Suprapubic skin (tissue), 4 donors: Measurements from ENCODE around the gene RAB43. TPM values are rescaled to one million over a fixed set of nuclear protein-coding genes. Genes with fewer than 3 reads are reported as not detected.
"Not testable (repeated sequence)": the region's sequence is repeated elsewhere in the genome, so short reads cannot be mapped to it uniquely, and the experiment has no call there.

Experiments used
- DNase-seq, 2 donors: peaks; one replicate each; pipeline ENCODE4 v3.0.0-alpha.2; 2019; ENCODE audit warnings: low spot score in 2 of 2
- H3K27ac ChIP-seq: fragments of 200-600 bp; sonication (generic); one replicate; pipeline ENCODE4 v1.5.1; 2019
- H3K27me3 ChIP-seq: fragments of 200-600 bp; sonication (generic); one replicate; pipeline ENCODE4 v1.5.1; 2019
- H3K36me3 ChIP-seq: fragments of 200-600 bp; sonication (generic); one replicate; pipeline ENCODE4 v1.5.1; 2019
- H3K4me1 ChIP-seq: fragments of 200-600 bp; sonication (generic); one replicate; pipeline ENCODE4 v1.5.1; 2019
- H3K4me3 ChIP-seq: fragments of 200-600 bp; sonication (generic); one replicate; pipeline ENCODE4 v1.5.1; 2019; ENCODE audit warnings: mild to moderate bottlenecking
- H3K9me3 ChIP-seq: fragments of 200-600 bp; sonication (generic); one replicate; pipeline ENCODE4 v1.5.1; 2019
- CTCF ChIP-seq, 2 donors: fragments of 200-600 bp in 1 of 2; fragments of 450-650 bp in 1 of 2; sonication (generic) in 1 of 2; IDR thresholded peaks; one replicate each; pipeline ENCODE4 v1.5.1; 2016 to 2019; ENCODE audit warnings: antibody characterized with exemption in 2 of 2, mild to moderate bottlenecking in 1 of 2, moderate library complexity in 1 of 2
- EP300 ChIP-seq: sonication (generic); formaldehyde crosslinking; IDR thresholded peaks from one replicate; pipeline ENCODE4 v1.6.1; 2017; ENCODE audit warnings: antibody characterized with exemption
- POLR2A ChIP-seq, 2 donors: fragments of 450-650 bp; IDR thresholded peaks; one replicate each; pipeline ENCODE4 v1.6.1; 2017; ENCODE audit warnings: antibody characterized with exemption in 2 of 2, mild to moderate bottlenecking in 2 of 2, moderate library complexity in 2 of 2
- POLR2AphosphoS5 ChIP-seq, 3 donors: sonication (generic); formaldehyde crosslinking; IDR thresholded peaks; one replicate each; pipeline ENCODE4 v1.6.1; 2017; ENCODE audit warnings: antibody characterized with exemption in 3 of 3
- WGBS: methylation state at CpG from one replicate; pipeline ENCODE4 v1.1.5; 2018; 5-methylcytosine and 5-hydroxymethylcytosine counted together
- total RNA-seq, 4 donors: library from RNA; depleted of rRNA; stranded (reverse); fragments of >200 nt; gene quantifications; one replicate each; pipeline ENCODE4 v1.1.0, GENCODE V29; 2016

The RAB43 gene
- total RNA-seq, 4 donors from 2014 or later: 7.3 to 20.4 (median 8.3) TPM

- Histone ChIP-seq H3K36me3 (peaks cover 9% of the 10 kb centered on the region), H3K4me3 (no peak overlapping the region), H3K27ac (no peak overlapping the region), H3K4me1 (peaks cover 15% of the 10 kb centered on the region), H3K27me3 (no peaks in the 10 kb centered on the region), H3K9me3 (no peaks in the 10 kb centered on the region)
- TF ChIP-seq CTCF (IDR thresholded peaks at IDR 0.05) (no peak), POLR2A (IDR thresholded peaks at IDR 0.05) (no peak), POLR2AphosphoS5 (IDR thresholded peaks at IDR 0.05) (no peak), EP300 (no peak)
- no peak for DNase-seq
- WGBS: 89% methylated on average over 6 of the region's 6 CpGs
Observed at GRCh38 chr3:129114455-129114854, 7.1 kb downstream of the RAB43 start.

- Histone ChIP-seq H3K36me3 (peaks cover 12% of the 10 kb centered on the region), H3K4me1 (peaks cover 5% of the 10 kb centered on the region), H3K27ac (no peak overlapping the region), H3K27me3 (no peaks in the 10 kb centered on the region), H3K4me3 (no peak overlapping the region), H3K9me3 (no peaks in the 10 kb centered on the region)
- DNase-seq: no peak
- 89% methylated on average over 3 of the region's 3 CpGs for WGBS
- TF ChIP-seq EP300 (no peak), POLR2AphosphoS5 (IDR thresholded peaks at IDR 0.05) (no peak), CTCF (IDR thresholded peaks at IDR 0.05) (no peak), POLR2A (IDR thresholded peaks at IDR 0.05) (no peak)
Observed at GRCh38 chr3:129112308-129113052, 9.1 kb downstream of the RAB43 start.

GRCh38 chr3:129111076-129111780, 10.4 kb downstream of the RAB43 start:
- not testable (repeated sequence) for H3K27ac ChIP-seq, H3K4me1 ChIP-seq, H3K4me3 ChIP-seq, H3K9me3 ChIP-seq, DNase-seq, H3K27me3 ChIP-seq
- WGBS: 95% methylated on average over 10 of the region's 10 CpGs
- peaks cover 20% of the 10 kb centered on the region for H3K36me3 ChIP-seq

GRCh38 chr3:129107793-129108192, 13.8 kb downstream of the RAB43 start:
- 92% methylated on average over 8 of the region's 8 CpGs for WGBS
- no peak overlapping the region for H3K27ac ChIP-seq
- TF ChIP-seq CTCF (IDR thresholded peaks at IDR 0.05): no peak
- no peak for TF ChIP-seq POLR2A (IDR thresholded peaks at IDR 0.05)
- no peak for TF ChIP-seq POLR2AphosphoS5 (IDR thresholded peaks at IDR 0.05)
- TF ChIP-seq EP300: no peak
- no peaks in the 10 kb centered on the region for H3K9me3 ChIP-seq
- no peaks in the 10 kb centered on the region for H3K4me1 ChIP-seq
- H3K4me3 ChIP-seq: no peak overlapping the region
- DNase-seq: no peak
- peaks cover 20% of the 10 kb centered on the region for H3K36me3 ChIP-seq
- H3K27me3 ChIP-seq: no peaks in the 10 kb centered on the region

GRCh38 chr3:129106866-129107565, 14.6 kb downstream of the RAB43 start:
- no peaks in the 10 kb centered on the region for H3K4me1 ChIP-seq
- no peaks in the 10 kb centered on the region for H3K27me3 ChIP-seq
- peaks cover 20% of the 10 kb centered on the region for H3K36me3 ChIP-seq
- H3K4me3 ChIP-seq: no peak overlapping the region
- DNase-seq: no peak
- no peak for TF ChIP-seq POLR2A (IDR thresholded peaks at IDR 0.05)
- no peak for TF ChIP-seq POLR2AphosphoS5 (IDR thresholded peaks at IDR 0.05)
- TF ChIP-seq CTCF (IDR thresholded peaks at IDR 0.05): no peak
- TF ChIP-seq EP300: no peak
- 80% methylated on average over 11 of the region's 19 CpGs for WGBS
- no peaks in the 10 kb centered on the region for H3K9me3 ChIP-seq
- no peak overlapping the region for H3K27ac ChIP-seq
